HG02943 (cell line): ENCODE measurements around the gene SH3BGRL2.
"Not testable (repeated sequence)": the region's sequence is repeated elsewhere in the genome, so short reads cannot be mapped to it uniquely, and the experiment has no call there.

ENCODE experiments used
- ATAC-seq: cut with Tn5 transposase; IDR thresholded peaks from one replicate; pipeline ENCODE4 v1.9.1; 2021; ENCODE audit warnings: mild to moderate bottlenecking, low read depth, moderate library complexity; ENCODE audit not compliant: unreplicated experiment

SH3BGRL2 gene

GRCh38 chr6:79613912-79614311 lies 17.2 kb upstream of the SH3BGRL2 start:
- ATAC-seq, result no peak

DNA sequence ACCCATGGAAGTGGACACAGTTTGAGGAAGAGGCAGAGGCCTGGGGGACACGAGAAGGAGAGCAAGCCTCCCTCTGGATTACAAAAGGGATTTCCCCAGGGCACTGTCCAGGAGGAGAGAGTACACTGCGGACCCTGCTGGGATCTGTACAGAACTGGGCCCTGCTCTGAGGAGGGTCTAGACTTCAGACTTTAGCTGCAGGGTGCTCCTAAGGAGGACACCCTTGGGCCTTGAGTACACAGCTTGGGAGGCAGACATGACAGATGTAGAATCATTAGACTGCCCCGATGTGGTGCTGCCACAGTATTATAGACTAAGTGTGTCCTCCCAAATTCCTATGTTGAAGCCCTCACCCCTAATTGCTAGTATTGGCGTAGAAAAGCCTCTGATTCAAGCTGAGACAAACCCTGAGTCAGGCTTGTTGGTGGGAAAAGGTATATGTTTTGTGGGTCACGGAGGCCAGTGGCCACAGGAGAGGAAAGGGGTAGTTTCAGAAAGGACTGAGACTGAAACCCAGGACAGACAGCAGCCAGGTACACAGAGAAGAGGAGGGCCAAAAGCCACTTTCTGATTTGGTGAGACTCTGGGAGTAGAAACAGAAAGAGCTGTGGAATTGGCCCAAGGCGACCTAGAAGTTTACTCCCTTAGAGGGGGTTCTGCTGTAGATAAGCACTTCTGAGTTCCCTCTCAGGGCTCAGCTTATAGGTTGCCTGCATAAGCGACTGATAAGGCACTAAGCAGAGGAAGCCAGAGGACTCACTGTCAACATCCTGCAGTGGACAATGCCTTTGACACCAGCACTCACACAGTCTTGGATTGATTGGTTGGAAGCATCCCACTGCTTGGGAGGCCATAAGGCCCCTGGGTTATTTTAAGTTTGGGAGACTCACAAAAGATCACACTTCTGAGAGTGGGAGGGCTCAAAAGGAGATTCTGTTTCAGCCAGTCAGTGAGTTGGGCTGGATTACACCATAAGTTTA lies 16.5 kb upstream of the SH3BGRL2 start:
- no peak for ATAC-seq

- no peak for ATAC-seq
Measured at GRCh38 chr6:79617518-79617941, 13.6 kb upstream of the SH3BGRL2 start.

DNA sequence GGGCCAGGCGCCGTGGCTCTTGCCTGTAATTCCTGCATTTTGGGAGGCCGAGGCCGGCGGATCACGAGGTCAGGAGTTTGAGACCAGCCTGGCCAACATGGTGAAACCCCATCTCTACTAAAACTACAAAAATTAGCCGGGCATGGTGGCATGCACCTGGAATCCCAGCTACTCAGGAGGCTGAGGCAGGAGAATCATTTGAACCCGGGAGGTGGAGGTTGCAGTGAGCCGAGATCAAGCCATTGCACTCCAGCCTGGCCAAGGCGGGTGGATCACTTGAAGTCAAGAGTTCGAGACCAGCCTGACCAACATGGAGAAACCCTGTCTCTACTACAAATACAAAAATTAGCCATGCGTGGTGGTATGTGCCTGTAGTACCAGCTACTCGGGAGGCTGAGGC lies 12.7 kb upstream of the SH3BGRL2 start:
- not testable (repeated sequence) for ATAC-seq

DNA sequence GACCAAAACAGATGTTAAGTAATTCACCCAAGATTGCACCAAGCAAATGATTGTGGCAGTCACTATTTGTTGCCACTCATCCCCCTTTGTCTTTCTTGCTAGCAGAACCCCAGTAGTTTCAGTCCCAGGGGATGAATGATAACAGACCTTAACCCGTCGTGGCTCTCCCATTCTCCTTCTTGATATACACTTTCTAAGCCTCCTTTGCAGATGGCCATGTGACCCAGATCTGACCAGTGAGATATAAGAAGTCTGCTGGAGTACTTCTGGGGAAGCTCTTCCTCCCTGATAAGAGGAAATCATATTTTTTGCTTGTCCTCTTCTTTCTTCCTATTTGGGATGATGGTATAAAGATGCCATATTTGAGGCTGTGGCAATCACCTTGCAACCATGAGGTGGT lies 9.6 kb upstream of the SH3BGRL2 start:
- ATAC-seq, result no peak

DNA sequence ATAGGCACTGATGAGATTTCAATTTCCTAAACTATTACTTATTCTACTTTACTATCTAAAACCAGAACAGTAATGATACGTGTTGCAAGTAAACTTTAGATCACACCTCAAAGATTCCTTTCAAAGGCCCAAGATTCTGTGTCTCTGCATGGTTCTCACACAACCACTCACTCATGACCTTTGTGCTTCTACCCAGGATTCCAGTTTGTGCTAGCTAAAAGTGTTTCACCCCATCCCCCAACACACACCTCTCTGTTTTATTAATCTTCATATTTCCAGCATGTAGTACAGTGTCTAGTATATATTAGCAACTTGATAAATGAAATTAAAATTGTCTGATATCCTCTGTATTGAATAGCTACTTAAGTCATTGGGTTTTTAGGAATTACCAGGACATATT lies 8.8 kb upstream of the SH3BGRL2 start:
- ATAC-seq, result no peak

- no peak for ATAC-seq
Measured at GRCh38 chr6:79623106-79623505, 8.0 kb upstream of the SH3BGRL2 start.

DNA sequence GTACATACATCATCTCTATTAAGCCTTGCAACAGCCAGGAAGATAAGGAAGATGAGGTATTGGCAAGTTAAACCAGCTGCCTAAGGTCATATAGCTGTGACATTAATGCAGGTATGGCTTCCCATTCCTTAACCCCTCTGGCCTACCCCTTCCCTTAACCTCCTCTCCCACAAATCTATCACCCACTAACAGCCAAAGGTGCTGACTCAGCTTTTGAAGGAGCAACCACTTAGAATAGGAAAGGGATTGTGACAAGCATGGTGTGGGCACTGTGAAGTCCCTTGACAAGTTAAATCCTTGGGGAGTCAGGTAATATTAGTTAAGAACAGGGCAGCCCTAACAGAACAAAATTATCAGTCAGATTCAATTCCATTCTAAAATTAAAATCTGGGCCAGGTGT lies 5.4 kb upstream of the SH3BGRL2 start:
- no peak for ATAC-seq

DNA sequence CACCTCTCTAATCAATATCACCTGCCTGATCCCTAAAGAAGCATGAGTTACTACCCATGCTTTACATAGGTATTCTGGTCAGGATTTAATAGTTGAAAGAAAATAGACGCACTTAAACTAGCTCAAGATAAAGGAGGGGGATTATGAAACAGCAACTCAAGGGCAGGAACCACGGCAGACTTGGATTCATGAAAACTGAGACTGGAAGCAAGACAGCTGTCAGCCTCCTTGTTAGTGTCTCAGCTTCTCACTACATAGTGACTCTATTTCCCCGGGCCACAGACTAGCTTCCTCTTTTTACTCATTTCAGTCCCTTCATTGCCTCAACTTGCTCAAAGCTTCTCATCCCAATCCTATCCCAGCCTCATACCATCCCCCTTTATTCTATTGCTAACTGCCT lies 4.3 kb upstream of the SH3BGRL2 start:
- ATAC-seq, result no peak

DNA sequence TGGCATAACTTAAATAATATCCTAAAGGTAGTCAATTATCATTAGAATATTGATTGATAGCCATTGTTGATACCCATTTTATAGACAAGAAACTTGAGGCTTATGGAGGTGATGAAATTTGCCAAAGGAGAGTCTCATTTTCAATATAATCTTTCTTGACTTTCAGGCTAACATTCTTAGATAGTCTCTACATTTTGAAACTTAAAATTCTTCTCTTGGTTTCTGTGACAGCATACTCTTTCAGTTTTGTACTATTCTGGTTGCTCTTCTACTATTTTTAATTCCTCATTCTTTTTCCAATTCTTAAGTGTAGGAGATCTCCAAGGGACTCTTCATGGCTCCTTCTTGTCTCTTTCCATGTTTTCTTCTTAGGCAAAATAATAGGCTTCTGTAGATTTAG lies 3.7 kb upstream of the SH3BGRL2 start:
- ATAC-seq, result no peak

DNA sequence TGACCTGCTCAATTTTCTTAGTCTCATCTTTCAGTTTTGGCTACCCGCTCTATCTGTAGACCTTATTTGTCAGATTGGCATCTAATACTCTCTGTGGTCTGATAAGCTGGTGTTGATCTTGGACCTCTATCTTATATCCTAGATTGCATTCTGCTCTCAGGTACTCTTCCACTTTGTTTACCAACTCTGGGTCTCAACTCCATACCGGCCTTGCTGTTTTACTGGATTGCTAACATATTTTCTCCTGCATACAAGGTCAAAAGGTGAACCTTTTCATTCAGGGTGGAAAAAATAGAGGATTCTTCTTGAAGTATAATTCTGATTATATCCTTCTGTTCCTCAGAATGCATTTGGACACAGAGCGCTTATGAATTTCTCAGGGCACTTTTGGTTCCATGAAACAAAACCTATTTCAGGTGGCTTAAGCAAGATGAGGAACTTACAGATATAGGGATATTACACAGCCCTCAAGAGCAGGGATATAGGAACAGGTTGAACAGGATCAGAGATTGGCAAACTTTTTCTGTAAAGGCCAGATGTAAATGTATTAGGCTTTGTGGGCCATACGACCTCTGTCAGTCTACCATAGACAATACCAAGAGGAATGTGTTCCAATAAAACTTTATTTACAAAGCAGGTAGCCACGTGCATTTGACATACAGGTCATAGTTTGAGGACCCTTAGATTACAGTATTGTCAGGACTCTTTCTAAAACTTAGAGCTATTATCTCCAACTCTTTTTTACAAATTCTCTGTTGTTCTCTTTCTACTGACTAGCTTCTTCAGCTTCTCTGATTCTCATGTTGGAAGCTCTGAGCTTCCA lies 2.5 kb upstream of the SH3BGRL2 start:
- no peak for ATAC-seq

DNA sequence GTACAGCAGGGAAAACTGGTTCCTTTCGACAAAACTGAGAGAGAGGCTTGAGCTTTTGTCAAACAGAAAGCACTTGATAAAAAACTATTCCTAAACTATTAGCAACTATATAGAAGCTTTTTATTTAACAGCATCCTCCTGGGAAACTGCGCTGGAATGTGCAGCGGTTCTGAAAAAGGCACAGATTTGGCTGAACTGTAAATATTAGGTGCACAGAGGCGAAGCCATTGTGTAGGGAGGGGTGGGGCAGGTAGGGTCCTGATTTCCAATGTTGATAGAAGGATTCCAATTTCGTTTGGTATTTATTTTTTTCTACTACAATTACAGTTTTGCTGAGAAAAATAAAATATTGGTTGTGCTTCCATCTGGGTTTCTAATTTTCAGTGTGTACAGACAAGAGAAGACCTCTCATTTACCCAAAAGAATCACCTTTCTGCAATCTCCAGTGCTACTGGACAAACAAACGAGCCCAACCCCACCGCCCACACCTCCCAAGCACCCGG lies 698 bp upstream of the SH3BGRL2 start:
- no peak for ATAC-seq

DNA sequence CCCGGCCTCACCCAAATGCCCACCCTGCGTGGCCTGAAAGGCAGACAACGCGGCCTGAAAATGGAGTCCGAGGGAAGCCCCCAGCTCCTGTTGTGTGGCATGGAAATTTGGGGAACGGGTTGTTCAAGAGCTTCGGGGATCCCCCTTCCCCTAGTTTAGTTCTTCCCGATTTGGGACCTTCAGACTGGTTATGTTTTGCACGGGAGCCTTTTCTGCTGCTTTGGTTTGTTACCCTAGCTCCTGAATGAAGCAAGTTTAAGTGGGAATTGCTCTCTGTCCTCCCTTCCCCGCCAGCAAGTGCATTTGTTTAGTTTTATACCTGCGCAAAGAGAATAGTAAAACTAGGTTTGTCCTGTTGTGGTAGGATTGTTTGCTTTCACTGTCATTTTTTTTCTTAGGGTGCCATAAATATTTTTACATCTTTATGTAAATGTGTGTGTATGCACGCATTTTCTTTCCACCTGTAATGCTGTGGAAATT lies 604 bp downstream of the SH3BGRL2 start:
- no peak for ATAC-seq

GRCh38 chr6:79632580-79632979 lies 1.5 kb downstream of the SH3BGRL2 start:
- no peak for ATAC-seq

GRCh38 chr6:79634491-79635231 lies 3.5 kb downstream of the SH3BGRL2 start:
- no peak for ATAC-seq

DNA sequence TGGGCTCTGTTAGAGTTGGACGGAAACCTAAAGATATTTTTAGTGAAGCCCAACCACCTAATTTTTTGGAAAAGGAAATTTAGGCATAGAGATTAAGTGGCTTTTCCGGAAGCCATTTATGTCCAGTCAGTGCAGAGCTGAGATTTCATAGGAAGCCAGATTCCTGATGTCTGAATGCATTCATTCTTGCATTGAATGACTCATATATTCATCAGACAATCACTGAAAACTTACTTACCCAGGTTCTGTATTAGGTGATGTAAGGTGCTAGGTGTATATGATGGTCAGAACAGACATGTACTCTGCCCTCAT lies 4.1 kb downstream of the SH3BGRL2 start:
- ATAC-seq, result no peak

- ATAC-seq, result no peak
Measured at GRCh38 chr6:79636673-79637072, 5.5 kb downstream of the SH3BGRL2 start.

DNA sequence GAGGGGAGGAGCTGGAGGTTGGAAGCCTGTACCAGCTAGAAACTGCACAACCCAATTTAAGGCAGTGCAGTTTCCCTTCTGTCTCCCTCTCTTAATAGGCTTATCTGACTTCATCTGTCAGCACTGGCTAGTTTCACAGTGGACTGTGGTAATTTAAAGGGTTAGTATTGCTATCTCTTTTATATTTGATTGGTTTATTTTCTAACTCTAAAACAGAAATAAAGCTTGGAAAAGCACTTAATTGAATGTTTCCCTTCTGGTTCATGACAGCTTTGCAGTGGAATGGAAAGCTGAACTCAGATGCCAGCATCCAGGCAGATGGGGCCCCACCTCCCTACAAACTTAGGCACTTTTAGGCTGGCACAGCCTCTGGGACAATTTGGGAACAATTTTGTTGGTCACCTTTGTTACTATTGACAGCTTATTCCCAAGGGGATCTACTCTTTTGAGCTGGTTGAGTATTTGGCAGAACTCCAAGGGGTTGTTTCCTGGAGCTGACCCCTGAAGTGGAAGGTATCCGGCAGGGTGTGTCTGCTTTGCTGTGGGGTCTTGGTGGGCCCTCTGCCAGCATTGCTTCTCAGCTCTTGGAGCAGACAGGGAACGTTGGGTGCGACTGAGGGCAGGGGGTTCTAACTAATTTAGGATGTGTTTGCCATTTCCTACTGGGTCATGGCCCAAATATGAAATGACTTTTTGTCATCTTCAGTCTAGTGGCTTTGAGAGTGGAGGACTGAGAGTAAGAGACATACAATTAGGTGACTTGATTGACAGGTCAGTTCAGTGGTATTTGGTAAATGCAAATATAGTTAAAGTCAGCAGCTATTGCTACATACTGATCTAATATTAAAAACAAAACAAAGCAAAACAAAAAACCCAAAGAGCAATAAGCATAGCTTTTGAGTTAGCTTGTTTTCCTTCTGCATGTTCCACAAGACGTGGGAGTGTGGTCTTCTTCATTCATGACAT lies 9.3 kb downstream of the SH3BGRL2 start:
- no peak for ATAC-seq

GRCh38 chr6:79646006-79646405 lies 14.9 kb downstream of the SH3BGRL2 start:
- ATAC-seq, result no peak
